ENCODE measurements around the gene RPS21.

RPS21 gene

DNA sequence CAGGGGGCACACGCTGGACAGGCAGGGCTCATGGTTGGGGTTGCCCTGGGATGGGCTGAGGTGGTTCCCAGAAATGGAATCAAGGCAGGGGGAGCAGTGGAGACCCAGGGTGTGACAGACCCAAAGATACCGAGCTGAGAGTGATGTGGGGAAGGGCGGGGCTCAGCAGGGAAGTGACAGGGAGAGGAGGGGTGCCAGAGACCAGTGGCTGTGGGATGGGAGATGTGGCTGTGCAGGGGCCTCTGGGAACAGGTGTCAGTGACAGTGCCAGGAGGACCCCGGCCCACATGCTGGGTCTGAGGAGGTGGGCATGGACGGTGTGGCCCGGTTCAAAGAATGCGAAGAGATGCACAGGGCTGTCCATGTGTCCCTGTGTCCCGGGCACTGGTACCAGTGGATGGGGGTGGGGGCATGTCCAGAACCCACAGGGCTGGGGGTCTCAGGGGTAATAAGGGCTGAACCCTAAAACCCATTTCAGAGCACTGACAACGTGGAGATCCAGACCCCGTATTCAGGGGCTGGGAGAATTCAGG, 19.1 kb downstream of the RPS21 start:
- H3K4me1 ChIP-seq (ENCODE audit: control insufficient read depth in 2 of 2, insufficient read depth in 2 of 2, low read length in 2 of 2): peaks cover 40% of the 10 kb centered on the region in 2 donors
- H3K27me3 ChIP-seq (ENCODE audit: control insufficient read depth in 2 of 2, insufficient read depth in 2 of 2, low read length in 2 of 2): no peaks in the 10 kb centered on the region
- H3K36me3 ChIP-seq (ENCODE audit: control insufficient read depth in 2 of 2, insufficient read depth in 2 of 2, low read length in 2 of 2): peaks cover 0 to 7% of the 10 kb centered on the region in 2 donors
- peak overlapping the region; percentile 66 to 79 for H3K4me3 ChIP-seq (ENCODE audit: low read length in 2 of 2)
- peak overlapping the region; percentile 72 to 82 for H3K9ac ChIP-seq (ENCODE audit: low read depth in 1 of 2, low read length in 2 of 2)
- no peaks in the 10 kb centered on the region for H3K9me3 ChIP-seq (ENCODE audit: control insufficient read depth in 2 of 2, low read length in 2 of 2)
- H3K27ac ChIP-seq (ENCODE audit: low read depth in 2 of 2, low read length in 2 of 2): no peak overlapping the region

GRCh38 chr20:62406635-62407176, 19.8 kb downstream of the RPS21 start:
- Histone ChIP-seq H3K9me3 (ENCODE audit: control insufficient read depth in 2 of 2, low read length in 2 of 2) (no peaks in the 10 kb centered on the region), H3K9ac (ENCODE audit: low read depth in 1 of 2, low read length in 2 of 2) (peak overlapping the region; percentile 72 to 82), H3K4me3 (ENCODE audit: low read length in 2 of 2) (peak overlapping the region; percentile 66 to 79), H3K4me1 (ENCODE audit: control insufficient read depth in 2 of 2, insufficient read depth in 2 of 2, low read length in 2 of 2) (peaks cover 46 to 47% of the 10 kb centered on the region in 2 donors), H3K27me3 (ENCODE audit: control insufficient read depth in 2 of 2, insufficient read depth in 2 of 2, low read length in 2 of 2) (no peaks in the 10 kb centered on the region), H3K36me3 (ENCODE audit: control insufficient read depth in 2 of 2, insufficient read depth in 2 of 2, low read length in 2 of 2) (peaks cover 0 to 7% of the 10 kb centered on the region in 2 donors), H3K27ac (ENCODE audit: low read depth in 2 of 2, low read length in 2 of 2) (no peak overlapping the region)

DNA sequence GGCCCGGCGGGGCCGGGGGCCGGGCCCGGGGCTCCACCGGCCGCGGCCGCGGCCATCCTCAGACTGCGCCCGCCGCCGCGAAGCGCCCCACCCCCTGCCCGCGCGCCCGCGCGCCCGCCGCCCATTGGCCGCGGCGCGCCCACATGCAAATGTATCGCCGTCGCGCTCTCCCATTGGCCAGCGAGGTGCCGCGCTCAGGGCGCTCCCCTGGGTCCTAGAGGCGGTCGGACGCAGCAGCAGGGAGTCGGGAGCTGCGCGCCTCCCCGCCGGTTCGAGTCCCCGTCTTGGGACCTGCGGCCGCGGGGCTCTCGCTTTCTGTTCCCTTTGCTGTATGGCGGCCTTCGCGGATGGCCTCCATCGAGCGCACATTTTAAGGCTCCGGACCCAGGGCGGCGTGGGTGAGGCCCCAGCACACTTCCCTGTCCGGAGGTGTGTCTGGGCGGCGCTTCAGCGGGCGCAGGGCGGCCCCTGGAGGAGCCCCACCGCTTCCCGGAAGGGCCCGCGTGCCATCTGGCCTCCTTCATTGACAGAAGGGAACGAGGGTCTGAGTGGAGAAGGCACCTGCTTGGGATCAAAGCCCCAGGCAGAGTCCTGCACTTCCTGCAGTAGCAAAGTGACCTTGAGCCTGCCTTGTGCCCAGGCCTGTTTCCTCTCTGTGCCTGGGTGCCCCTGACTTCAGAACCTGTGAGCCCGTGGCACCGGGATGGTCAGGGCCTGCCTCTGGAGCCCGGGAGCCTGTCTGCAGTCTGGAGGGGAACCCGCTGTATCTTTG, 20.5 kb downstream of the RPS21 start, which contains the start of gene CABLES2:
Gene CABLES2 (minus strand): TSS at position 65 of the 772 bp plus-strand sequence. CDS start 9 bp downstream, at position 56.
- H3K9ac ChIP-seq (ENCODE audit: low read depth in 1 of 2, low read length in 2 of 2): peak within 1 kb of the TSS; percentile 72 to 82
- H3K9me3 ChIP-seq (ENCODE audit: control insufficient read depth in 2 of 2, low read length in 2 of 2): no peaks in the 10 kb centered on the region
- H3K4me1 ChIP-seq (ENCODE audit: control insufficient read depth in 2 of 2, insufficient read depth in 2 of 2, low read length in 2 of 2): peaks cover 50 to 54% of the 10 kb centered on the region in 2 donors
- no peaks in the 10 kb centered on the region for H3K27me3 ChIP-seq (ENCODE audit: control insufficient read depth in 2 of 2, insufficient read depth in 2 of 2, low read length in 2 of 2)
- H3K36me3 ChIP-seq (ENCODE audit: control insufficient read depth in 2 of 2, insufficient read depth in 2 of 2, low read length in 2 of 2): peaks cover 0 to 7% of the 10 kb centered on the region in 2 donors
- H3K27ac ChIP-seq (ENCODE audit: low read depth in 2 of 2, low read length in 2 of 2): peak within 1 kb of the TSS; percentile 80 to 82
- peak within 1 kb of the TSS; percentile 67 to 79 for H3K4me3 ChIP-seq (ENCODE audit: low read length in 2 of 2)

- Histone ChIP-seq H3K9me3 (ENCODE audit: control insufficient read depth in 2 of 2, low read length in 2 of 2) (no peaks in the 10 kb centered on the region), H3K4me3 (ENCODE audit: low read length in 2 of 2) (peak overlapping the region; percentile 59 to 67), H3K9ac (ENCODE audit: low read depth in 1 of 2, low read length in 2 of 2) (peak overlapping the region; percentile 15 to 76), H3K27me3 (ENCODE audit: control insufficient read depth in 2 of 2, insufficient read depth in 2 of 2, low read length in 2 of 2) (no peaks in the 10 kb centered on the region), H3K27ac (ENCODE audit: low read depth in 2 of 2, low read length in 2 of 2) (peak overlapping the region; percentile 80 to 82), H3K4me1 (ENCODE audit: control insufficient read depth in 2 of 2, insufficient read depth in 2 of 2, low read length in 2 of 2) (peaks cover 53 to 60% of the 10 kb centered on the region in 2 donors), H3K36me3 (ENCODE audit: control insufficient read depth in 2 of 2, insufficient read depth in 2 of 2, low read length in 2 of 2) (peaks cover 0 to 3% of the 10 kb centered on the region in 2 donors)
These were observed 21.2 kb downstream of the RPS21 start for GRCh38 chr20:62408055-62408454.

- no peak overlapping the region for H3K9ac ChIP-seq (ENCODE audit: low read depth in 1 of 2, low read length in 2 of 2)
These were observed 21.7 kb downstream of the RPS21 start for GRCh38 chr20:62408640-62409039.

DNA sequence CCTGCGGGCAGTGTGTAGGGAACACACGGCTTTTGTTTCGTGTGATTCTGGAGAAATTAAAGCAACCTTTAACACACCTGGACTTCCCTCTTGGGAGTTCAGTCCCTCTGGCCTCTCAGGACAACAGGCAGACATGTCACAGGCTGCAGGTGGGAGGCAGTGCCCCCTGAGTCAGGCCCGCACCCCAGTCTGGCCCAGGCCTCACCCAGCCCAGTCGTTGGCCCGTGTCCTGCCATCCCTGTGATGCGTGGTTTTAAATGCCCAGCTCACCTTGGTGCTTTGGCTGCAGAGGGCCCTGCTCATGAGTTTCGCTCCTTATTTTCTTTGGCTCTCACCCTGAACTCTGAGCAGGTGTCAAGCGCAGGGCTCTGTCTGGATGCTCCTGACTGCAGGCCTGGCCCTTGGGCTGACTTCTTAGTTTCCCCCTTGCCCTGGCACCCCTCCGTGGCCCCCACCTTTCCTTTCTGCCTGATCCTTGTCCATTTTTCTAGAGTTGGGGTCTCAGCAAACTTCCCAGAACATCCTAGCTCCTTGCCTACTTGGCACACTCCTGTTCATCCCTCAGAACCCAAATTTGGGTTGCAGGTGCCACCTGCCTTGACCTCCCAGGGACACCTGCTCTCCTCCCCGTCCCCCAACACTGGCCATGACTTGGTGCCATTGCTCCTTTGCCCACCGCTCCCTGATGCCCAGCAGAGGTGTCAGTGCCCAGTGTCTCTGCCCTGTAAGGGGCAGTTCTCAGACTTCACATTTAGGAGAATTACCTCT, 22.4 kb downstream of the RPS21 start:
- peaks cover 66 to 70% of the 10 kb centered on the region in 2 donors for H3K4me1 ChIP-seq (ENCODE audit: control insufficient read depth in 2 of 2, insufficient read depth in 2 of 2, low read length in 2 of 2)
- no peak overlapping the region for H3K9ac ChIP-seq (ENCODE audit: low read depth in 1 of 2, low read length in 2 of 2)
- peak overlapping the region; percentile 39 for H3K4me3 ChIP-seq (ENCODE audit: low read length in 2 of 2)
- no peaks in the 10 kb centered on the region for H3K9me3 ChIP-seq (ENCODE audit: control insufficient read depth in 2 of 2, low read length in 2 of 2)
- H3K36me3 ChIP-seq (ENCODE audit: control insufficient read depth in 2 of 2, insufficient read depth in 2 of 2, low read length in 2 of 2): no peaks in the 10 kb centered on the region
- H3K27me3 ChIP-seq (ENCODE audit: control insufficient read depth in 2 of 2, insufficient read depth in 2 of 2, low read length in 2 of 2): no peaks in the 10 kb centered on the region
- H3K27ac ChIP-seq (ENCODE audit: low read depth in 2 of 2, low read length in 2 of 2): peak overlapping the region; percentile 92 to 93

More at GRCh38 chr20:62408640-62409039, 21.7 kb downstream of the RPS21 start:
- H3K9me3 ChIP-seq (ENCODE audit: control insufficient read depth in 2 of 2, low read length in 2 of 2): no peaks in the 10 kb centered on the region
- H3K27me3 ChIP-seq (ENCODE audit: control insufficient read depth in 2 of 2, insufficient read depth in 2 of 2, low read length in 2 of 2): no peaks in the 10 kb centered on the region
- H3K36me3 ChIP-seq (ENCODE audit: control insufficient read depth in 2 of 2, insufficient read depth in 2 of 2, low read length in 2 of 2): no peaks in the 10 kb centered on the region
- H3K4me1 ChIP-seq (ENCODE audit: control insufficient read depth in 2 of 2, insufficient read depth in 2 of 2, low read length in 2 of 2): peaks cover 59 to 65% of the 10 kb centered on the region in 2 donors
- no peak overlapping the region for H3K27ac ChIP-seq (ENCODE audit: low read depth in 2 of 2, low read length in 2 of 2)
- H3K4me3 ChIP-seq (ENCODE audit: low read length in 2 of 2): no peak overlapping the region

GRCh38 chr20:62409931-62410745, 23.2 kb downstream of the RPS21 start:
- H3K4me1 ChIP-seq (ENCODE audit: control insufficient read depth in 2 of 2, insufficient read depth in 2 of 2, low read length in 2 of 2): peaks cover 70 to 75% of the 10 kb centered on the region in 2 donors

DNA sequence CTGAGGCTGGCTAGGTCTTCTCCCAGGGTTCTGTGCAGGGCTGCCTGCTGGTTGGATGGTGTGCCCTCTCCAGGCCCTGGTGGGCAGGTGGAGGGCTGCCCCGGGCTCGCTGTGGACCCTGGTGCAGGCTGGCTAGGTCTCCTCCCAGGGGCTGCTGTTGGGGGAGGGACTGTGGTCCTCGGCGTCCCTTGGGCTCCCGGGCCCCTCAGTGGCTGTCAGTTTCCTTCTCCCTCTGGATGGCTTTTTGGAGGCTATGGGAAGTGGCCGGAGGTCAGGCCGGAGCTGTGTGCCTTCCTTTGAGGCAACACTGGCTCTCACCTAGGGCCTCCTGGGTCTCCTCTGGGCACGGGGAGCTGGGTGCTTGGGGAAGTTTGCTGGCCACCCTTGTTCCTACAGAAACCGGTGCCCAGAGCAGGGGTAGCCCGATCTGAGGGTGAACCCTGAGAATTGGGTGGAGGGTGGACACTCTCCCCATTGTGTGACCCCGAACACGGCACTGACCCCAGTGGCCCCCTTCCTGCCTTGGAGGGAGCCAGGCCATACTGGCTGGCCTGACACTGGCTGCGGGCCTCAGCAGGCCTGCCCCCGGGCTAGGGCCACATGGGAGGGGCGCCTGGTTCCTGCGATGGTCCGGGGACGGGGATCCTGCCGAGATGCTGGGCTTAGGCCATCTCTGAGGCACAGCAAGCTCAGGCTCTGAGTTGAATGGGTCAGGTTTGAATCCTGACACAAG, 24.0 kb downstream of the RPS21 start:
- H3K4me1 ChIP-seq (ENCODE audit: control insufficient read depth in 2 of 2, insufficient read depth in 2 of 2, low read length in 2 of 2): peaks cover 65 to 71% of the 10 kb centered on the region in 2 donors
- peak overlapping the region; percentile 62 to 67 for H3K4me3 ChIP-seq (ENCODE audit: low read length in 2 of 2)
- peak overlapping the region; percentile 1 to 77 for H3K9ac ChIP-seq (ENCODE audit: low read depth in 1 of 2, low read length in 2 of 2)
- H3K36me3 ChIP-seq (ENCODE audit: control insufficient read depth in 2 of 2, insufficient read depth in 2 of 2, low read length in 2 of 2): no peaks in the 10 kb centered on the region
- H3K27me3 ChIP-seq (ENCODE audit: control insufficient read depth in 2 of 2, insufficient read depth in 2 of 2, low read length in 2 of 2): no peaks in the 10 kb centered on the region
- H3K9me3 ChIP-seq (ENCODE audit: control insufficient read depth in 2 of 2, low read length in 2 of 2): no peaks in the 10 kb centered on the region
- H3K27ac ChIP-seq (ENCODE audit: low read depth in 2 of 2, low read length in 2 of 2): peak overlapping the region; percentile 92 to 93

More at GRCh38 chr20:62409931-62410745, 23.2 kb downstream of the RPS21 start:
- Histone ChIP-seq H3K27me3 (ENCODE audit: control insufficient read depth in 2 of 2, insufficient read depth in 2 of 2, low read length in 2 of 2) (no peaks in the 10 kb centered on the region), H3K9me3 (ENCODE audit: control insufficient read depth in 2 of 2, low read length in 2 of 2) (no peaks in the 10 kb centered on the region), H3K27ac (ENCODE audit: low read depth in 2 of 2, low read length in 2 of 2) (peak overlapping the region; percentile 92 to 93), H3K4me3 (ENCODE audit: low read length in 2 of 2) (peak overlapping the region; percentile 39), H3K9ac (ENCODE audit: low read depth in 1 of 2, low read length in 2 of 2) (peak overlapping the region; percentile 24 to 77), H3K36me3 (ENCODE audit: control insufficient read depth in 2 of 2, insufficient read depth in 2 of 2, low read length in 2 of 2) (no peaks in the 10 kb centered on the region)
